Common myeloid progenitor, CD34-positive (primary cell): Measurements from ENCODE around the gene PAFAH1B2.
"Not testable (repeated sequence)": the region's sequence is repeated elsewhere in the genome, so short reads cannot be mapped to it uniquely, and the experiment has no call there.

Experiments used
- CTCF ChIA-PET: fragments of 350-600 bp; sonication (Branson Sonifier 250); formaldehyde crosslinking; loops from one replicate; lab custom pipeline; 2021; ENCODE audit warnings: antibody characterized with exemption; lab: Charles Lee
- POLR2A ChIA-PET: fragments of 350-600 bp; sonication (Branson Sonifier 250); formaldehyde crosslinking; loops from one replicate; lab custom pipeline; 2021; ENCODE audit warnings: antibody characterized with exemption; lab: Charles Lee
- DNase-seq, 3 donors: peaks; one replicate each; pipeline versions ENCODE4 v3.0.0 to v3.0.0-alpha.2; 2013
- H3K27ac ChIP-seq, 2 experiments: 1 replicate in 1 of 2; 2 replicates in 1 of 2; pipeline ENCODE4 v1.7.0; 2013; ENCODE audit warnings: inconsistent platforms in 2 of 2, low read length in 2 of 2, mild to moderate bottlenecking in 2 of 2, low read depth in 1 of 2, moderate library complexity in 1 of 2; ENCODE audit not compliant: severe bottlenecking in 2 of 2, insufficient read depth in 1 of 2, poor library complexity in 1 of 2
- H3K27me3 ChIP-seq, 5 experiments: replicated peaks in 2 of 5; 1 replicate in 3 of 5; 2 replicates in 2 of 5; pipeline versions ENCODE4 v1.6.1 to v1.7.0; 2013; ENCODE audit warnings: low read length in 4 of 5, mild to moderate bottlenecking in 2 of 5, moderate library complexity in 2 of 5, inconsistent platforms in 1 of 5; ENCODE audit not compliant: insufficient read depth in 5 of 5, control insufficient read depth in 4 of 5
- H3K36me3 ChIP-seq, 4 experiments: 1 replicate in 2 of 4; 2 replicates in 2 of 4; pipeline versions ENCODE4 v1.6.1 to v1.7.0; 2013; ENCODE audit warnings: low read length in 3 of 4, control low read depth in 1 of 4, mild to moderate bottlenecking in 1 of 4; ENCODE audit not compliant: control insufficient read depth in 4 of 4, insufficient read depth in 4 of 4
- H3K4me1 ChIP-seq, 4 experiments: 1 replicate in 3 of 4; 2 replicates in 1 of 4; pipeline versions ENCODE4 v1.6.1 to v1.7.1; 2013; ENCODE audit warnings: low read length in 3 of 4, mild to moderate bottlenecking in 3 of 4, control low read depth in 1 of 4, inconsistent platforms in 1 of 4, moderate library complexity in 1 of 4; ENCODE audit not compliant: control insufficient read depth in 4 of 4, insufficient read depth in 4 of 4; ENCODE audit errors: control extremely low read depth in 1 of 4
- H3K4me3 ChIP-seq, 7 experiments: 1 replicate in 4 of 7; 2 replicates in 3 of 7; pipeline versions ENCODE4 v1.5.1 to v1.7.0; 2013; ENCODE audit warnings: mild to moderate bottlenecking in 7 of 7, low read length in 6 of 7, moderate library complexity in 6 of 7, inconsistent platforms in 2 of 7, low read depth in 2 of 7, control low read depth in 1 of 7; ENCODE audit not compliant: insufficient read depth in 4 of 7, control insufficient read depth in 1 of 7; ENCODE audit errors: extremely low read depth in 1 of 7
- H3K9me3 ChIP-seq, 5 experiments: 1 replicate in 4 of 5; 2 replicates in 1 of 5; pipeline versions ENCODE4 v1.6.1 to v1.7.1; 2013; ENCODE audit warnings: low read length in 4 of 5, mild to moderate bottlenecking in 2 of 5, inconsistent platforms in 1 of 5, low read depth in 1 of 5, moderate library complexity in 1 of 5; ENCODE audit not compliant: control insufficient read depth in 4 of 5, insufficient read depth in 2 of 5; ENCODE audit errors: control extremely low read depth in 1 of 5
- WGBS: methylation state at CpG from one replicate; pipeline ENCODE4 v1.1.5; 2013; ENCODE audit not compliant: insufficient coverage; 5-methylcytosine and 5-hydroxymethylcytosine counted together

PAFAH1B2 gene

DNA sequence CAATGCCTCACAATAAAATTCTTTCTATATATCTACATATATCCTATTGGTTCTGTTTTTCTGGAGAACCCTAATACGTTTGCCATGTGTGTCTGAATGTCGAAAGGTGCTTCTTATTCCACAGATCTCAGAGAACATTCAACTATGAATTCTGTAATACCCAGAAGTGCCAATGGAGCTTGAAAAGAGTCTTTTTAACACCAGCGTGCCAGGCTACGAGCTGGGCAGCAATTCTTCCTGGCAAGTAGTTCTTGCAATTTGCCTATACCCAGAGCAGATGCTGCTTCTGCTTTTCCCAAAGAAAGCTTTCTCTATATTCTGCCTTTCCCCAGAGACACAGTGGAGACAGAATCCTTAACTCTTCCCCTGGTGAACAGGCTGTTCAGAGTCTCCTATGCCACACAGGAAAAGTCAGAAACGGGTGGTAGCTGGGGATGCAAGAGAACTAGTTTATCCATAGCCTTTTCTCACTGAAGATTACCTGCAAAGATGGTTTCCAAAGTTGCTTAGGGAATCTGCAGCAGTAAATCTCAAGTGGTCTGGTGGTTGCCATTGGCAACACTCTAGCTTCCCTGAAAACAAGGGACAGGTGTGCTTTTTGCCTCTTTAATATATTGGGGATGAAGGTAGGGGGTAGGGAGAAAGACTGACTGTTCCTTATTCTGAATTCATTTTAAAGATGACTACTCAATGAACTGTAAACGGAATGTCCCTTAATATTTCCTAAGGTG, 16.8 kb upstream of the PAFAH1B2 start:
- POLR2A ChIA-PET = no interaction called here
- WGBS = 100% methylated on average over 4 of the region's 6 CpGs
- CTCF ChIA-PET = interaction anchor here (0.7 to 1.2 kb wide), 4 partner anchors 9 to 104 kb away, joined by 3 to 5 read pairs (median 3); no protein-coding TSS in a partner anchor

DNA sequence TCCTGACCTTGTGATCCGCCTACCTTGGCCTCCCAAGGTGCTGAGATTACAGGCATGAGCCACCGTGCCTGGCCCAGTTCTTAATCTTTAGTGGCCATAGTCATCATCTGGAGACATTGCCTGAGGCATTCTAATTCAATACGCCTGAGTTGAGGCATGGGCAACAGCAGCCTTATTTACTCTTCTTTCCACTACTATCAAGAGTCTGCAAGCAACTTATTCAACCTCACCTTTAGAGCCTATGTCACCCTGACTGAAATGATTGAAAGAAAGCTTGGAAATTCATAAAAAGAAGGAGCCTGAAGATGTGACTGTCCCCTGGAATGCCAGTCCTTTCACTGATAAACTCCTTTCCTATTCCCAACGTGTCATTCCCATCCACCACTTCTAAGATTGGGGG, 15.8 kb upstream of the PAFAH1B2 start:
- no peak for DNase-seq
- WGBS = 92% methylated on average over 2 of the region's 4 CpGs
- ChIA-PET POLR2A (no interaction called here), CTCF (interaction anchor here (1.0 kb wide), 1 partner anchor 17 kb away, joined by 3 read pairs; no protein-coding TSS in a partner anchor)
- Histone ChIP-seq H3K27ac (no peak overlapping the region), H3K4me1 (no peaks in the 10 kb centered on the region), H3K36me3 (no peaks in the 10 kb centered on the region), H3K27me3 (peaks cover 0 to 2% (median 0%) of the 10 kb centered on the region in 5 experiments), H3K9me3 (no peaks in the 10 kb centered on the region), H3K4me3 (no peak overlapping the region)

More for the DNA sequence above, 16.8 kb upstream of the PAFAH1B2 start:
- DNase-seq = no peak
- H3K4me3 ChIP-seq = no peak overlapping the region
- H3K36me3 ChIP-seq = no peaks in the 10 kb centered on the region
- no peak overlapping the region for H3K27ac ChIP-seq
- no peaks in the 10 kb centered on the region for H3K4me1 ChIP-seq
- no peaks in the 10 kb centered on the region for H3K27me3 ChIP-seq
- H3K9me3 ChIP-seq = no peaks in the 10 kb centered on the region

DNA sequence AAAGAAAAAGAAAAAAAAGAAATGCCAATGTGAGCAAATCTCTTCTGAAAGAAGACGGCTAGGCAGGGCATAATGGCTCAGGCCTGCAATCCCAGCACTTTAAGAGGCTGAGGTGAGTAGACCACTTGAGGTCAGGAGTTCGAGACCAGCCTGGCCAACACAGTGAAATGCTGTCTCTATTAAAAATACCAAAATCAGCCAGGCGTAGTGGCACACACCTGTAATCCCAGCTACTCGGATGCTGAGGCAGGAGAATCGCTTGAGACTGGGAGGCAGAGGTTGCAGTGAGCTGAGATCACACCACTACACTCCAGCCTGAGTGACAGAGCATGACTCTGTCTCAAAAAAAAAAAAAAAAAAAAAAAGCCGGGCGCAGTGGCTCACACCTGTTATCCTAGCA, 13.7 kb upstream of the PAFAH1B2 start:
- H3K4me3 ChIP-seq, H3K4me1 ChIP-seq, H3K9me3 ChIP-seq, H3K27me3 ChIP-seq, DNase-seq, H3K36me3 ChIP-seq, CTCF ChIA-PET, H3K27ac ChIP-seq, POLR2A ChIA-PET: not testable (repeated sequence)
- 100% methylated on average over 5 of the region's 7 CpGs for WGBS

DNA sequence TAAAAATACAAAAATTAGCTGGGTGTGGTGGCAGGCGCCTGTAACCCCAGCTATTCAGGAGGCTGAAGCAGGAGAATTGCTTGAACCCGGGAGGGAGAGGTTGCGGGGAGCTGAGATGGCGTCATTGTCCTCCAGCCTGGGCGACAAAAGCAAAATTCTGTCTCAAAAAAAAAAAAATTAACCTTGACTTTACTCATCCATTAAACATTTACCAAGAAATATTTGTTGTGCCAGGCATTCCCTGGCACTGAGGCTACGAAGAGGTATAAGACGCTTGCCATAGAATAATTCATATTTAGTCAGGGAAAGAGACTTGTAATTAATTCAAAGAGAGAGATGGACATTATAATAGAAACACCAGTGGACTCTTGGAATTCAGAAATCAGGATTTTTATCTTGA, 13.2 kb upstream of the PAFAH1B2 start:
- H3K4me1 ChIP-seq = no peaks in the 10 kb centered on the region
- no peak for DNase-seq
- H3K27ac ChIP-seq = no peak overlapping the region
- H3K36me3 ChIP-seq = no peaks in the 10 kb centered on the region
- no peak overlapping the region for H3K4me3 ChIP-seq
- CTCF ChIA-PET = no interaction called here
- POLR2A ChIA-PET = no interaction called here
- peaks cover 0 to 2% (median 0%) of the 10 kb centered on the region in 5 experiments for H3K27me3 ChIP-seq
- no peaks in the 10 kb centered on the region for H3K9me3 ChIP-seq
- WGBS = 92% methylated on average over 2 of the region's 7 CpGs

DNA sequence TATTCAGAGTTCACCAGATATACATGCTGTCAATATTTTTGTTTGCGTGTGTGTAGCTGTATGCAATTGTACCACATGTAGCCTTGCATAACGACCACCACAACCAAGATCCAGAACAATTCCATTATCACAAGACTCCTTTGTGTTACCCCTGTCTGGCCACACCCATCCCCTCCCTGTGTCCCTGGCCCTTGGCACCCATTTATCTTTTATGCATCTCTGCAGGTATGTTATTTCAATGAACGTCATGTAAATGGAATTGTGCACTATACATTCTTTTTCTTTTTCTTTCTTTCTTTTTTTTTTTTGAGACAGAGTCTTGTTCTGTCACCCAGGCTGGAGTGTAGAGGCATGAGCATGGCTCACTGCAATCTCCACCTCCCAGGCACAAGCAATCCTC, 9.7 kb upstream of the PAFAH1B2 start:
- POLR2A ChIA-PET = no interaction called here

DNA sequence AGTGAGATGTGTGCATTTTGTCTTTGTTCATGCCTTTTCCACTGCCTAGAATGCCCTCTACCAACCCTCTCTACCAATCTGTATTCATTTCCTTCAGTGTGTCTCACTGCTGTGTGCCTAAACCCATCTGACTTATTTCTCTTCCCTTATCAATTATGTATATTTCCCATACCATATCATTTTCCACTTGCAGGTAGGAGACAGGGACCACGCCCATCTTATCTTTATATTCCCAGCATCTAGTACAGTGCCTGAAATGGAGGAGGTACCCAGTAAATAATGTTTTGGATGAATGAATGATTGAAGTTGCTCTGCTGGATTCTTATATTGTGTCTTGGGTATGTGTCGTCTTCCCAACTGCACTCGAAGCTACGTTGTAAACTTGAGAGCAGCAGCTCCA, 9.1 kb upstream of the PAFAH1B2 start:
- H3K4me3 ChIP-seq, H3K36me3 ChIP-seq, H3K9me3 ChIP-seq, H3K27me3 ChIP-seq, POLR2A ChIA-PET, DNase-seq, H3K4me1 ChIP-seq, H3K27ac ChIP-seq: not testable (repeated sequence)
- CTCF ChIA-PET = interaction anchor here (1.6 kb wide), 1 partner anchor 10 kb away, joined by 8 read pairs; no protein-coding TSS in a partner anchor
- WGBS = no CpG with 5 or more reads among the region's 4 CpGs

More for the DNA sequence above, 9.7 kb upstream of the PAFAH1B2 start:
- CTCF ChIA-PET = interaction anchor here (0.6 to 1.6 kb wide), 3 partner anchors 9 to 98 kb away, joined by 3 to 8 read pairs (median 3); partner anchors contain the start of genes PCSK7 and RNF214
- DNase-seq = no peak
- Histone ChIP-seq H3K27me3 (peaks cover 0 to 2% (median 0%) of the 10 kb centered on the region in 5 experiments), H3K4me3 (no peak overlapping the region), H3K9me3 (no peaks in the 10 kb centered on the region), H3K36me3 (no peaks in the 10 kb centered on the region), H3K27ac (no peak overlapping the region), H3K4me1 (no peaks in the 10 kb centered on the region)
- WGBS = no CpG with 5 or more reads among the region's 3 CpGs

DNA sequence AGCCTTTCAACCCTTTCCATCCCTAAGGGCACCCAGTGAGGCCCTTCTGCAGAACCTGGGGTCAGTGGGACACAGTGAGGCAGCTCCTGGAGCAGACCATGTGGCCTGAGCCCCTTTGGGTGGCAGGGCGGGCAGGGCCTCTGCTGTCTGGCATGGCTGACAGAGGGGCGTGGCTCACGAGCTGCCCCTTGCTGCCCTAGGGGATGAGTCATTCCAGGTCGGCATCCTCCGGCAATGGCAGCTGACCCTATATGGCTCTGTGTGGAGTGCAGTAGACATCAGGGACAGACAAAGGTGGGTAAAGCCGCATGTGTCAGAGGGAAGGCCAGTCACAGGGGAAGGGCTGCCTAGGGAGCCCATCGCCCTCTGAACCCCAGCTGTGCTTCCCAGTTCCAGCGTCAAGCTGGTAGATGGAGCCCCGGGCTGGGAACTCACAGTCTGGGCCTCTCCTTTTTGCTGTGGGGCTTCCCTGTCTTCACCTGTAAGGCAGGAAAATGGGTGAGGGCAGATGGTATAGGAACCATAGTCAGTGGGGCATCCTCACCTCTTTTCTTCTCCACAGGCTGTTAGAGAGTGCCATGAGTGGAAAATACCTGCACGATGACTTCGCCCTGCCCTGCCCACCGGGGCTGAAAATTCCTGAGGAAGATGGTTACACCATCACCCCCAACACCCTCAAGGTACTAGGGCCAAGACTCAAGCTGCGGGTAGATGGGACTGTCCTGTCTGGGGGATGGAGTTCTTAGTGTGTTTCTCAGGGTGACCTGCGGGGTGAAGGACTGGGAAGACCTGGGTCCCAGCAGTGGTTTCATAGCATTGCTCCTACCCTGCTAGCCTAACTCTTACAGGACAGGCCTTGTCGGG, 6.6 kb upstream of the PAFAH1B2 start:
- no CpG with 5 or more reads among the region's 15 CpGs for whole genome bisulfite sequencing
- H3K27ac ChIP-seq, H3K27me3 ChIP-seq, CTCF ChIA-PET, H3K4me1 ChIP-seq, POLR2A ChIA-PET, DNase-seq, H3K9me3 ChIP-seq, H3K4me3 ChIP-seq, H3K36me3 ChIP-seq: not testable (repeated sequence)
